COLO668 (cell line): ENCODE results near the gene SND1.

Source experiments
- DNase-seq: peaks from one replicate; lab custom pipeline; 2025; ENCODE audit not compliant: unreplicated experiment; lab: John Stamatoyannopoulos, UW

SND1 gene

GRCh38 chr7:127885843-127886242 lies 233.8 kb downstream of the SND1 start:
- DNase-seq = no peak

- DNase-seq = no peak
Observed at GRCh38 chr7:127886248-127886647, 234.3 kb downstream of the SND1 start.

- DNase-seq = no peak
Observed at GRCh38 chr7:127887096-127887495, 235.1 kb downstream of the SND1 start.

GRCh38 chr7:127887631-127888030 lies 235.6 kb downstream of the SND1 start:
- no peak for DNase-seq

- no peak for DNase-seq
Observed at GRCh38 chr7:127888411-127888810, 236.4 kb downstream of the SND1 start.

DNA sequence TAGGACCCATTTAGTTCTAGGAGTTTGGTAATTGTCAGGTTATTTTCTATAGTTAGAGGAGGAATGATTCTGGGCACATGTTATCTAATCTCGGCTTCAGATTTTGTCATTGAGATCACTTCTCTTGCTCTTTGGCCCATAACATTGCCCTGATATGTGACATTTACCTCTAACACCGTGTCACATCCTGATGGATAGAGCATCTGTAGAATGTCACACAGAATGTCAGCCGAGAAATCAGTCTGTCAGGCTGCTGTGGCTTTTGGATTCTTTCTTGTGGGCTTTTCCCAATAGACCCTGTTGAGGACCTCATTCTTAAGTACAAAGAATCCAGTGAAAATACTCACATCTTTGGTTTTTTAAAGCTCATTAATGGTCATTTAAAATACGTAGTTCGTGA lies 236.8 kb downstream of the SND1 start:
- no peak for DNase-seq

- DNase-seq = no peak
Observed at GRCh38 chr7:127889677-127890076, 237.7 kb downstream of the SND1 start.

GRCh38 chr7:127890726-127891125 lies 238.7 kb downstream of the SND1 start:
- no peak for DNase-seq

- DNase-seq = no peak
Observed at GRCh38 chr7:127891144-127891543, 239.2 kb downstream of the SND1 start.

DNA sequence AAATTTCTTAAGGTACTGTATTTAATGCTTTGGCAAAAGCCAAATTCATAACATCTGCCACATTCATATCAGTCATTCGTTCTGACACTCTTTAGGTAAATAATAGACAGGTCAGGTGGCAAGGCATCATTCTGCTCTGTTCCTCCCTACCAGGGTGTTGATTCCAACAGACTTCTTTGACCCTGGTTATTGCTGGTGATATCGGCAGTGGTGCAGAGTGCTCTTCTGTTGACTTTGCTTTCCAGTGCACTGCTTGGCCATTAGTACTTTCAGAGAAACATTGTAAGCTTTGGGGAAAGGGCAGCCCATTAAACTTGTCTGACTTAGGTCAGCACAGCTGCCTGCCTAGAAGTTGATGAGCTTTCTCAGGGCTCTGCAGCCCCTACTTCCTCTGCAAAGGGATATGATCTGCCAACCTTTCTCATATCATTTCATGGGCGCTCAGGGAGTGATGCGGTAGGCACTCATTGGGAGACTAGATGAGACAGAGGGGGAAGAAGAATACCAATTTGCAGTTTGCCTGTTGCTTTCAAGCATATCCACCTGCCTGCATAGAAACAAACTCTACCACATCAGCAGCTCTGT lies 240.0 kb downstream of the SND1 start:
- no peak for DNase-seq

- DNase-seq = no peak
Observed at GRCh38 chr7:127892488-127893314, 240.7 kb downstream of the SND1 start.

GRCh38 chr7:127893547-127893946 lies 241.6 kb downstream of the SND1 start:
- DNase-seq = no peak

- DNase-seq = no peak
Observed at GRCh38 chr7:127894588-127894987, 242.6 kb downstream of the SND1 start.

DNA sequence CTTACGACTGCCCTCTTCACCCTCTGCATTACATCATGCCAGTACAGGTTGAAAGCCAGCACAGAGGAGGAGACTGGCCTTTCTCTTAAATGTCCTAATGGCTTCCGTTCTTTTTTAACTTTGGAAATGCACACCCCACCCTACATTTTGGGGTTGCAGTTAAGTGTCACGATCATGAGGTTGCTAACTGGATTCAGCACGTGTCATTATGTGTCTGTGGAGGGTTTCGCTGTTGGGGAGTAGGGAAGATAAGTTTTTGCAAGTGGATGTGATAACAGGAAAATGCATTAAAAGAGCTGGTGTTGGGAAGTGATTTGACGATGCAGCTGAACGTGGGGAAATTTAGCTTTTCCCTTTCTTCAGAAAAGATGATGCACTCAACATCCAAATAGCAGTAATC lies 243.4 kb downstream of the SND1 start:
- DNase-seq = no peak

- DNase-seq = no peak
Observed at GRCh38 chr7:127895814-127896280, 243.9 kb downstream of the SND1 start.

GRCh38 chr7:127896659-127897058 lies 244.7 kb downstream of the SND1 start:
- no peak for DNase-seq

- no peak for DNase-seq
Observed at GRCh38 chr7:127897704-127898454, 245.9 kb downstream of the SND1 start.

DNA sequence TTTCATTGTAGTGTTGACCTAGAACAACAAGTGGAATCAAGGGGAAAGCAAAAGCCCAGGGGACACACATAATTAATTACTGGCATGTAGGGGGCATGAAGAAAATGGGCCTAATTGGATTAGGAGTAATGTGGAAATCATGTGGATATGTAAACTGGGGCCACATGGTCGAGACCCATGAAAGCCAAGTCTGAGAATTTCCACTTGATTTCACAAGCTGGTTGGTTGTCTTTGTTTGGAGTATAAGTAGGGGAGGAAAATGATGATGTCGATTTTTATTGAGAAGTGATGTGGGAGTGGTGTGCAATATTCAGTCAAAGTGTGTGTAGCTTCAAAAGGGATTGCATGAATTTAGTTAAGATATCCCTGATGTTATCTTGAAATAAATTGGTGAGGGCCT lies 247.4 kb downstream of the SND1 start:
- no peak for DNase-seq

DNA sequence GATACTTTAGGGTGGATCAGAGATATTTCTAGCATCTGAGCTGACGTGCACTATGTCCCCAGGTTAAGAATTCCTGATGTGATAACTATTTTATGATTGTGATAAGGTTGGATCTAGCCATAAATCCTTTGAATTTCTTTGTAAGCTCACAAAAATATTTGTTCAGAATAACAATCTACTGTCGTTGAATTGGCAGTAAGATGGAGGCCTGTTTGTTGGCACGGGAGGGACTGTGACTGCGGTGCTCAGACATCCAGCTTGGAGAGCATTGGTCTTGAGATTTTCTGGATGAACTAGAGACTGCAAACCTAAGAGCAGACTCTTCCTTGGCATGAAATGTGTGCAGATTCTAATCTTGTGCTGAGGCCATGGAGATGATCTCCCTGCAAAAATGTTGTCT lies 248.1 kb downstream of the SND1 start:
- no peak for DNase-seq

DNA sequence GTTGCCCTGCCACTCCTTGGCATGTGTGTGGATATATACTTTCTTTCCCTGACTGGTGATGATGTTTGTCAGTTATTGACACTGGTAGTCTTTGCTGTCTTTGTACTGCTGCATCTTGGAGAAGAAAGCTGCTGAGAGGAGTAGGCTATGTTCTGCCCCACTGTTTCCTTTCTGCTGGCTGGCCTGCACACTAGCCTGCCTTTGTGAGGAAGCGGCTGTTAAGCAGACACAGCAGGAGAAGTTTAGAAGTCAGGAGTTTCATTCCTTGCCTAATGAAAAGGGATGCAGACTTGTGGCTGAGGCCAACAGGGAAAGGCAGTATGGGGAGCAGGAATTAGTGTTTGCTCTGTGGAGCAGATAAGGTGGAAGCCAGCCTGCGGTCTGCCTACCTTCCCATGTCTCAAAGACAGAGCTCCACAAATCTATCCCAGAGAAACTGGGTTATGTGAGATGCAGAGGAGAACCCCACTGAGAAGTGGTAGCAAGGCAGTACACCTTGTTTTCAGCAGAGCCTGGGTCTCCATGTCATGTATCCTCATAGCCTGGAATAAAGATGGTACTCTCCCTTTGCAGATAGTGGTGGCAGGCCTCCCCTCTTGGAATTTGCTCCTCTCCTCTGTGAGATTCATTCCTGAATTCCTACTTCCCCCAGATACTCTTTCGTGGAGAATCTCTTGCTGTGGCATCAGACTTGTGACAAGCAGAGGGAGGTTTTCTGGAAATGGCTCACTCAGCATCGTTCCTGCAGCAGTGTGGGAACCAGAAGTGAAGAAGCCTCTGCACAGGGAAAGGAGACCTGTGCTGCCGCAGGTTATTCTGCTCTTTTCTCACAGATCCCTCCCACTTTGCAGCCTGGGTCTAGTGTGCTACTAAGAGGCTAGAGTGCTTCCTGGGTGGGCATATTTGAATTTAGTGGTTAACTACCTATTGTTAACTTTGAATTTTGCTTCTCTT lies 249.0 kb downstream of the SND1 start:
- DNase-seq = no peak
